HepG2 (cell line): ENCODE data around the gene PDZD8.

Experiments used
- POLR2A ChIP-seq, 2 experiments: IDR thresholded peaks; 2 replicates each; pipeline ENCODE4 v1.6.1; 2011; ENCODE audit warnings: low read depth in 2 of 2, low read length in 2 of 2, mild to moderate bottlenecking in 1 of 2, moderate library complexity in 1 of 2; ENCODE audit not compliant: insufficient read depth in 1 of 2
- ZNF616 ChIP-seq: sonication (generic); formaldehyde crosslinking; IDR thresholded peaks from 2 replicates; pipeline ENCODE4 v1.5.0; 2020; ENCODE audit warnings: low read depth, mild to moderate bottlenecking, missing genetic modification reagents

GRCh38 chr10:117273980-117274379 is 101.3 kb downstream of the PDZD8 start:
- no peak for TF ChIP-seq POLR2A (IDR thresholded peaks at IDR 0.05; ENCODE audit: insufficient read depth in 1 of 2, low read depth in 2 of 2, low read length in 2 of 2)
- no peak for TF ChIP-seq ZNF616 (CRISPR knock-in tag)
